Calu3 (cell line): ENCODE measurements around the gene SH3PXD2A. TPM values are rescaled to one million over a fixed set of nuclear protein-coding genes. Genes with fewer than 3 reads are reported as not detected.

Experiments
- BruUV-seq: library from RNA; stranded (reverse); fragments of 400-500 nt; replicated peaks from 2 replicates; lab custom pipeline; 2021; lab: Mats Ljungman, UMichigan
- CTCF ChIA-PET: fragments of 300-600 bp; sonication (Branson Sonifier 250); formaldehyde crosslinking; loops from one replicate; lab custom pipeline; 2022; ENCODE audit warnings: antibody characterized with exemption; lab: Charles Lee
- DNase-seq: peaks from one replicate; pipeline ENCODE4 v3.0.0; 2022
- H3K27ac Mint-ChIP-seq: one replicate; pipeline ENCODE4 v1.8.0; 2022; ENCODE audit warnings: mixed read lengths; ENCODE audit not compliant: unreplicated experiment
- H3K27me3 Mint-ChIP-seq: one replicate; pipeline ENCODE4 v1.8.0; 2022; ENCODE audit warnings: mixed read lengths; ENCODE audit not compliant: unreplicated experiment
- H3K36me3 Mint-ChIP-seq: one replicate; pipeline ENCODE4 v1.8.0; 2022; ENCODE audit warnings: mild to moderate bottlenecking, moderate library complexity, mixed read lengths; ENCODE audit not compliant: insufficient read depth, unreplicated experiment
- H3K4me1 Mint-ChIP-seq: one replicate; pipeline ENCODE4 v1.8.0; 2022; ENCODE audit warnings: mild to moderate bottlenecking, low read depth, mixed read lengths; ENCODE audit not compliant: unreplicated experiment
- H3K4me3 Mint-ChIP-seq: one replicate; pipeline ENCODE4 v1.8.0; 2022; ENCODE audit warnings: mild to moderate bottlenecking, low read depth, moderate library complexity, mixed read lengths; ENCODE audit not compliant: unreplicated experiment
- H3K9me3 Mint-ChIP-seq: one replicate; pipeline ENCODE4 v1.8.0; 2022; ENCODE audit warnings: low read depth, mixed read lengths; ENCODE audit not compliant: unreplicated experiment
- intact Hi-C: fragments of 100-400 bp; cut with micrococcal nuclease; formaldehyde crosslinking; loops from one replicate; pipeline ENCODE4 v1.10.0; 2022; ENCODE audit not compliant: unreplicated experiment
- total RNA-seq: library from RNA; stranded (reverse); gene quantifications from 2 replicates; pipeline ENCODE4 v1.2.3, GENCODE V29; 2022
- TF ChIP-seq, protein P1 (sequence below): fragments of 200-600 bp; IDR thresholded peaks from one replicate; pipeline ENCODE4 v1.8.0; 2022; ENCODE audit warnings: antibody characterized with exemption; ENCODE audit not compliant: unreplicated experiment

Gene SH3PXD2A
- total RNA-seq, 1 experiment from 2014 or later: 7.5 TPM

DNA sequence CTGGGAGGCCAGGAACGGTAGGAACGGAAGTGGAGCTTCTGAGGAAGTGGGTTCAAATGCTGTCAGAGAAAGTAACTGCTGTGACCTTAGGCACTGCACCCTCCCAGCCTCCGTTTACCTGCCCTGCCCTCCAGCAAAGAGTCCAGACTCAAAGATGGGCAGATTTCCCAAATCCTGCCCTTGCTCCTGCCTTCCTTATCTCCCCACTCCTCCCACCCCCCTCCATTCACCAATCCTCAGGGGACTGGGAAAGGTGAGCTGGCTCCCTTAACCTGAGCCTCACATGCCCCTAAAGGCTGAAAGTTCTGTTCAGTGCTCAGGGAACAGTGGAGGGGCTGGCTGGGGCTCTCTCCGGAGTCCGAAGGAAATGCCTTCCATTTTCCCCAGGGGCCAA lies 161.6 kb downstream of the SH3PXD2A start:
- no peaks in the 10 kb centered on the region for H3K36me3 Mint-ChIP-seq
- H3K4me3 Mint-ChIP-seq: peak overlapping the region; percentile 52
- H3K9me3 Mint-ChIP-seq: no peaks in the 10 kb centered on the region
- H3K27ac Mint-ChIP-seq: no peak overlapping the region
- TF ChIP-seq, protein P1, sequence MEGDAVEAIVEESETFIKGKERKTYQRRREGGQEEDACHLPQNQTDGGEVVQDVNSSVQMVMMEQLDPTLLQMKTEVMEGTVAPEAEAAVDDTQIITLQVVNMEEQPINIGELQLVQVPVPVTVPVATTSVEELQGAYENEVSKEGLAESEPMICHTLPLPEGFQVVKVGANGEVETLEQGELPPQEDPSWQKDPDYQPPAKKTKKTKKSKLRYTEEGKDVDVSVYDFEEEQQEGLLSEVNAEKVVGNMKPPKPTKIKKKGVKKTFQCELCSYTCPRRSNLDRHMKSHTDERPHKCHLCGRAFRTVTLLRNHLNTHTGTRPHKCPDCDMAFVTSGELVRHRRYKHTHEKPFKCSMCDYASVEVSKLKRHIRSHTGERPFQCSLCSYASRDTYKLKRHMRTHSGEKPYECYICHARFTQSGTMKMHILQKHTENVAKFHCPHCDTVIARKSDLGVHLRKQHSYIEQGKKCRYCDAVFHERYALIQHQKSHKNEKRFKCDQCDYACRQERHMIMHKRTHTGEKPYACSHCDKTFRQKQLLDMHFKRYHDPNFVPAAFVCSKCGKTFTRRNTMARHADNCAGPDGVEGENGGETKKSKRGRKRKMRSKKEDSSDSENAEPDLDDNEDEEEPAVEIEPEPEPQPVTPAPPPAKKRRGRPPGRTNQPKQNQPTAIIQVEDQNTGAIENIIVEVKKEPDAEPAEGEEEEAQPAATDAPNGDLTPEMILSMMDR: no peak
- H3K4me1 Mint-ChIP-seq: peaks cover 11% of the 10 kb centered on the region
- H3K27me3 Mint-ChIP-seq: peaks cover 16% of the 10 kb centered on the region
- intact Hi-C loops: no loop called here
- DNase-seq: no peak
- CTCF ChIA-PET: no interaction called here
- BruUV-seq: no TSS peak

DNA sequence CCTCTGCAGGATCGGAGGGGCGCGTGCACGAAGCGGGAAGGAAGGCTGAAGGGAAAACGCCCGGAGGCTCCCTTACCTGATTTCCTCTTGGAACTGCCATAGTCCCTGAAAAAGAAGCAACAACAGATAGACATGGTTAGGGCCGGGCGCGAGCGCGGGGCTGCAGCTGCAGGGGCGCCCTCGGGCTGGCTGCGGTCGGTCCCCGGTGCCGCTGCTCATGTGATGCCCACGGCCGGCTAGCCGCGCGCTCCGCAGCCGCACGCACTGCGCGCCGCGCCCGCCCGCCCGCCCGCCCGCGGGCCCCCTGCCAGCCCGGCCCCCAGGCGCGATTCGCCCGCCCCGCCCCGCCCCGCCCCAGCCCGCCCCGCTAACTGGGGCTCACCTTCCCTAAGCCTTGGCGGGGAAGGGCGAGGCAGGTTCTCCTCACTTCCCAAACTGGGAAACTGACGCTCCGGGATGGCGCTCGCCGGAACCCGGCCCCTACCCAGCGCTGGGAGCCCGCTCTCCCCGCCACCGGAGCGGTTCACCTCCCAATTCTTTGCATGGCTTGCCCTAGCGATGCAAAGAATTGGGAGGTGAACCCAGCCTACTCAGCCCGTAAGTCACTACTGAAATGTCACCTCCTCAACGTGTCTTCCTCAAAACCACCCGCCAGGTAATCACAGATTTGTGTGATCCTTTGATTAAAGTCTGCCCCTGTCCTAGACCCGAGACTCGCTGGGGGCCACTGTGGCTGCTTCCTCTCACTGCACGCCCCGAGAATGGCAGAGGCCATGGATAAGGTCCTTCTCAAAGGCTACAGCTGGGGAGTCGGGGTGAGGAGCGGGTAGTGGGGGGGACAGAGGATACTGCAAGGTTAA lies 162.2 kb downstream of the SH3PXD2A start:
- CTCF ChIA-PET: interaction anchor here (0.7 kb wide), 1 partner anchor 631 kb away, joined by 4 read pairs; no protein-coding TSS in a partner anchor
- Mint-ChIP-seq H3K4me1 (peaks cover 17% of the 10 kb centered on the region), H3K9me3 (no peaks in the 10 kb centered on the region), H3K27ac (no peak overlapping the region), H3K27me3 (peaks cover 22% of the 10 kb centered on the region), H3K4me3 (peak overlapping the region; percentile 52), H3K36me3 (no peaks in the 10 kb centered on the region)
- intact Hi-C loops: no loop called here
- DNase-seq: no peak
- TF ChIP-seq, protein P1: no peak
- no TSS peak for BruUV-seq

DNA sequence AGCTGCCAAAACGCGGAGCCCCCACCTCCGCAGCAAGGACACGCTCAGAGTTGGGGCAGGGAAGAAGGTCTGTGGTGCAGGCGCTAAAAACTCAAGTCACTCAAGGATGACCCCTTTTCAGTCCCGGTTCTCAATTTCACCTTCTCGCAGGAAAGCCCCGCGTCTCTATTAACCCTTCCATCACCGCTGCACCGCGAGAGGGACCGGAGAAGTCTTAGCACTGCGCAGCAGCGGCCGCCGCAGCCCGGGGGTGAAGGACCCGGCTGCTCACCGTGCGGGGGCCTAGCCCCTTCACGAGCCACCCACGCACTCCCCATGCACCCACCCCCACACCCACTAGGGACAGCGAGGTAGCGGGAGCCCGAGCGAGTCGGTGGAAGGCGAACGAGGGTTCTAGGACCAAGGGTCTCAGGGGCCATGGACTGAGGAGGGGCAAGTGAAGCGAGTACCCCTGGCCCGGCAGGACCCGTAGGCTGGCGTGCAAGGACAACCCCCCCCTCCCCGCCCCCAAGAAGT lies 162.9 kb downstream of the SH3PXD2A start:
- TF ChIP-seq, protein P1: no peak
- no peak overlapping the region for H3K4me3 Mint-ChIP-seq
- no peaks in the 10 kb centered on the region for H3K36me3 Mint-ChIP-seq
- DNase-seq: no peak
- intact Hi-C loops: no loop called here
- BruUV-seq: no TSS peak
- H3K27ac Mint-ChIP-seq: no peak overlapping the region
- CTCF ChIA-PET: interaction anchor here (0.7 kb wide), 1 partner anchor 630 kb away, joined by 4 read pairs; no protein-coding TSS in a partner anchor
- H3K4me1 Mint-ChIP-seq: peaks cover 20% of the 10 kb centered on the region
- no peaks in the 10 kb centered on the region for H3K9me3 Mint-ChIP-seq
- peaks cover 24% of the 10 kb centered on the region for H3K27me3 Mint-ChIP-seq

DNA sequence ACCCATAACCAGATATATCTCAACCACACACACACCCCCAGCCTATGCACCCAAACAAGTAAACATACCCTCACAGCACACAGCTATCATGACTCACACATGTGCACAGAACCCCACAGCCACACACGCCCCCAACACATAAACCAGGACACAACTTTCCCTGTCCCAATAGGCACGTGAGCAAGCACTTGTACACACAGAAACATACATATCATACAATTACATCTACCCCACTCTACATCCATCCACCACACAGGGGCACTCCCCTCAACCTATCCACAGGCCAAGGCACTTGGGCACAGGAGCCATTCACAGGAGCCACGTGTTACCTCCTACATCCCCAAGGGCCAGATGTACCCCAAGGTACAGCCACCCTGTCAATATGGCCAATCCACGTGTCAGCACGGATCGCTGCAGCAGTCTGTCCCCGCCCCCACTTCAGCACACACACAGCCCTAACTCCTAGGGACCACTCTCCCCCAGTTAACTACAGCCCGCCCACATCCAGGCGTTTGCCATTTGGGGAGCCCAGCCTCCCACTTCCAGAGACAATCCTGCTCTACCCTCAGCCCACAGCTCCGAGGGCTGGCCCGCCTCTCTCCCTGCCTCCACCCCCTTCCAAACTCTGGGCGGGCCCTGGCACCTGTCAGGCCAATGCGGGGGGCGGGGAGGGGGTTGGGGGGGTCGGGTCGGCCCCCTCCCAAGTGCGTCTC lies 163.5 kb downstream of the SH3PXD2A start:
- H3K36me3 Mint-ChIP-seq: no peaks in the 10 kb centered on the region
- TF ChIP-seq, protein P1: no peak
- H3K27ac Mint-ChIP-seq: no peak overlapping the region
- H3K27me3 Mint-ChIP-seq: peaks cover 24% of the 10 kb centered on the region
- H3K4me1 Mint-ChIP-seq: peaks cover 20% of the 10 kb centered on the region
- BruUV-seq: no TSS peak
- CTCF ChIA-PET: no interaction called here
- DNase-seq: no peak
- no peaks in the 10 kb centered on the region for H3K9me3 Mint-ChIP-seq
- no peak overlapping the region for H3K4me3 Mint-ChIP-seq
- intact Hi-C loops: no loop called here
